ENCODE results near the gene GLS. TPM values are rescaled to one million over a fixed set of nuclear protein-coding genes. Genes with fewer than 3 reads are reported as not detected.

Gene GLS
- total and polyA plus RNA-seq, 9 of the 15 experiments (the other 6 are each of a cell fraction or from before 2014, with no cell fraction given): 13.7 to 77.5 (median 48.2) TPM

DNA sequence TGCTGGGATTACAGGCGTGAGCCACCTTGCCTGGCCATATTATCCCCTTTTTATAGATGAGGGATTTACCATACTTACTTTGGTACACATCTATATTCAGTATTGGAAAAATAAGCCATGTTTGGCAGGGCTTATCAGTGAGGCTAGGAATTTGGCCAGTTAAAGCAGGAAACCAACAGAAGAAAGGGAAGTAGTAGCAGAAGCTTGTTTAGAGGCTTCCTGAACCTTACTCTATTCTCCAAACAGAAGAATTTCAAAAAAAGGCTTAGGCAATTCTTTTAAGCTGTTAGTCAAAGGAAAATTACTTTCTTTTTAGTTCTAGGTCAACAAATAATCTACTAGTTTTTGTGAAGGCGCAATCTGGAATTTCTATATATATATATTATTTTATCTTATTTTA lies 3.2 kb upstream of the GLS start:
- in situ Hi-C loops (cut with MboI) (no loop called here), intact Hi-C loops (cut with micrococcal nuclease) (no loop called here)
- H3K27me3 ChIP-seq (ENCODE audit: control insufficient read depth in 2 of 2, insufficient read depth in 2 of 2, low read length in 2 of 2): no peaks in the 10 kb centered on the region
- POLR2A ChIA-PET: interaction anchor here (1.1 kb wide), 1 partner anchor 84 kb away, joined by 3 read pairs; no protein-coding TSS in a partner anchor
- FAIRE-seq (no peak), ATAC-seq (no peak), DNase-seq (ENCODE audit: extremely low read depth in 1 of 4, low spot score in 3 of 4) (no peak)
- no peaks in the 10 kb centered on the region for H4K20me1 ChIP-seq (replicated peaks; ENCODE audit: control insufficient read depth, insufficient read depth, low read length)
- WGBS (ENCODE audit: insufficient coverage, low coverage, missing lambda C conversion rate): 94% methylated on average over 2 of the region's 2 CpGs
- H3K9me1 ChIP-seq (ENCODE audit: control insufficient read depth, insufficient read depth, low read length): no peaks in the 10 kb centered on the region
- no peaks in the 10 kb centered on the region; the same call in 2 of the 3 replicates for H3K36me3 ChIP-seq (ENCODE audit: control insufficient read depth, insufficient read depth, low read length)
- no peak overlapping the region for H3K9ac ChIP-seq (ENCODE audit: insufficient read depth in 1 of 2, low read depth in 2 of 2, low read length in 2 of 2)
- CTCF ChIA-PET (ENCODE audit: low intra/inter-chr PET ratio): no interaction called here
- no peak overlapping the region for H3K4me3 ChIP-seq
- peaks cover 2 to 18% of the 10 kb centered on the region in 2 experiments; a peak in 2 of 5 replicates for H3K4me1 ChIP-seq (replicated peaks in 1 of 2; ENCODE audit: control insufficient read depth in 2 of 2, insufficient read depth in 2 of 2, low read length in 2 of 2)
- no peak overlapping the region for H2AFZ ChIP-seq (ENCODE audit: low read depth, low read length)
- BruUV-seq (replicated peaks): no TSS peak
- no peak overlapping the region for H3K27ac ChIP-seq (ENCODE audit: extremely low read depth, low read depth, low read length)
- no peak overlapping the region for H3K4me2 ChIP-seq (ENCODE audit: insufficient read depth, low read length)
- H3K79me2 ChIP-seq (ENCODE audit: control insufficient read depth, insufficient read depth, low read length): peaks cover 17% of the 10 kb centered on the region
- no peaks in the 10 kb centered on the region for H3K9me3 ChIP-seq (replicated peaks; ENCODE audit: control insufficient read depth, insufficient read depth, low read depth, low read length)
- TF ChIP-seq GTF2E2 (tag; IDR thresholded peaks at IDR 0.05) (no peak), NCOA2 (IDR thresholded peaks at IDR 0.05; ENCODE audit: partially characterized antibody in 2 of 2) (no peak), CHCHD3 (CRISPR knock-in tag; IDR thresholded peaks at IDR 0.05) (no peak), ZZZ3 (IDR thresholded peaks at IDR 0.05) (no peak), SMAD3 (CRISPR knock-in tag; conservative IDR thresholded peaks at IDR 0.05) (no peak), RAD51 (IDR thresholded peaks at IDR 0.05; ENCODE audit: borderline replicate concordance, low read depth) (no peak), PTTG1 (tag; IDR thresholded peaks at IDR 0.05; ENCODE audit: low read depth) (no peak), SRSF9 (IDR thresholded peaks at IDR 0.05; ENCODE audit: borderline replicate concordance, low read depth, low read length) (no peak), NR2C1 (IDR thresholded peaks at IDR 0.05) (no peak), NR2C1 (tag; IDR thresholded peaks at IDR 0.05) (no peak), KLF10 (CRISPR knock-in tag; IDR thresholded peaks at IDR 0.05) (no peak), FOXM1 (IDR thresholded peaks at IDR 0.05; ENCODE audit: low read depth) (no peak), FOXM1 (CRISPR knock-in tag; IDR thresholded peaks at IDR 0.05; ENCODE audit: low read depth) (no peak), HMG20A (CRISPR knock-in tag; conservative IDR thresholded peaks at IDR 0.05) (no peak), ZNF507 (tag; conservative IDR thresholded peaks at IDR 0.05) (no peak), FOXA1 (IDR thresholded peaks at IDR 0.05; ENCODE audit: borderline replicate concordance) (no peak)
- TF ChIP-seq, protein P1, sequence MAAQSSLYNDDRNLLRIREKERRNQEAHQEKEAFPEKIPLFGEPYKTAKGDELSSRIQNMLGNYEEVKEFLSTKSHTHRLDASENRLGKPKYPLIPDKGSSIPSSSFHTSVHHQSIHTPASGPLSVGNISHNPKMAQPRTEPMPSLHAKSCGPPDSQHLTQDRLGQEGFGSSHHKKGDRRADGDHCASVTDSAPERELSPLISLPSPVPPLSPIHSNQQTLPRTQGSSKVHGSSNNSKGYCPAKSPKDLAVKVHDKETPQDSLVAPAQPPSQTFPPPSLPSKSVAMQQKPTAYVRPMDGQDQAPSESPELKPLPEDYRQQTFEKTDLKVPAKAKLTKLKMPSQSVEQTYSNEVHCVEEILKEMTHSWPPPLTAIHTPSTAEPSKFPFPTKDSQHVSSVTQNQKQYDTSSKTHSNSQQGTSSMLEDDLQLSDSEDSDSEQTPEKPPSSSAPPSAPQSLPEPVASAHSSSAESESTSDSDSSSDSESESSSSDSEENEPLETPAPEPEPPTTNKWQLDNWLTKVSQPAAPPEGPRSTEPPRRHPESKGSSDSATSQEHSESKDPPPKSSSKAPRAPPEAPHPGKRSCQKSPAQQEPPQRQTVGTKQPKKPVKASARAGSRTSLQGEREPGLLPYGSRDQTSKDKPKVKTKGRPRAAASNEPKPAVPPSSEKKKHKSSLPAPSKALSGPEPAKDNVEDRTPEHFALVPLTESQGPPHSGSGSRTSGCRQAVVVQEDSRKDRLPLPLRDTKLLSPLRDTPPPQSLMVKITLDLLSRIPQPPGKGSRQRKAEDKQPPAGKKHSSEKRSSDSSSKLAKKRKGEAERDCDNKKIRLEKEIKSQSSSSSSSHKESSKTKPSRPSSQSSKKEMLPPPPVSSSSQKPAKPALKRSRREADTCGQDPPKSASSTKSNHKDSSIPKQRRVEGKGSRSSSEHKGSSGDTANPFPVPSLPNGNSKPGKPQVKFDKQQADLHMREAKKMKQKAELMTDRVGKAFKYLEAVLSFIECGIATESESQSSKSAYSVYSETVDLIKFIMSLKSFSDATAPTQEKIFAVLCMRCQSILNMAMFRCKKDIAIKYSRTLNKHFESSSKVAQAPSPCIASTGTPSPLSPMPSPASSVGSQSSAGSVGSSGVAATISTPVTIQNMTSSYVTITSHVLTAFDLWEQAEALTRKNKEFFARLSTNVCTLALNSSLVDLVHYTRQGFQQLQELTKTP (IDR thresholded peaks at IDR 0.05; ENCODE audit: low read depth in 1 of 2, partially characterized antibody in 2 of 2): no peak
- TF ChIP-seq, protein P2, sequence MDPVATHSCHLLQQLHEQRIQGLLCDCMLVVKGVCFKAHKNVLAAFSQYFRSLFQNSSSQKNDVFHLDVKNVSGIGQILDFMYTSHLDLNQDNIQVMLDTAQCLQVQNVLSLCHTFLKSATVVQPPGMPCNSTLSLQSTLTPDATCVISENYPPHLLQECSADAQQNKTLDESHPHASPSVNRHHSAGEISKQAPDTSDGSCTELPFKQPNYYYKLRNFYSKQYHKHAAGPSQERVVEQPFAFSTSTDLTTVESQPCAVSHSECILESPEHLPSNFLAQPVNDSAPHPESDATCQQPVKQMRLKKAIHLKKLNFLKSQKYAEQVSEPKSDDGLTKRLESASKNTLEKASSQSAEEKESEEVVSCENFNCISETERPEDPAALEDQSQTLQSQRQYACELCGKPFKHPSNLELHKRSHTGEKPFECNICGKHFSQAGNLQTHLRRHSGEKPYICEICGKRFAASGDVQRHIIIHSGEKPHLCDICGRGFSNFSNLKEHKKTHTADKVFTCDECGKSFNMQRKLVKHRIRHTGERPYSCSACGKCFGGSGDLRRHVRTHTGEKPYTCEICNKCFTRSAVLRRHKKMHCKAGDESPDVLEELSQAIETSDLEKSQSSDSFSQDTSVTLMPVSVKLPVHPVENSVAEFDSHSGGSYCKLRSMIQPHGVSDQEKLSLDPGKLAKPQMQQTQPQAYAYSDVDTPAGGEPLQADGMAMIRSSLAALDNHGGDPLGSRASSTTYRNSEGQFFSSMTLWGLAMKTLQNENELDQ (CRISPR knock-in tag; IDR thresholded peaks at IDR 0.05; ENCODE audit: borderline replicate concordance): no peak

All from K562 (cell line).